Neural cell (in vitro differentiated cells): ENCODE data around the gene DTWD1.

ENCODE experiments used
- CTCF ChIP-seq: fragments of 450-650 bp; IDR thresholded peaks from 2 replicates; pipeline ENCODE4 v1.5.1; 2014; ENCODE audit warnings: antibody characterized with exemption, mild to moderate bottlenecking, moderate library complexity; ENCODE audit not compliant: poor library complexity, severe bottlenecking
- EZH2 ChIP-seq: fragments of 200-600, 300-800 bp; shearing (Covaris generic), sonication (generic); IDR thresholded peaks from 2 replicates; pipeline ENCODE4 v1.6.1; 2014; ENCODE audit warnings: antibody characterized with exemption, low read length, borderline replicate concordance, mild to moderate bottlenecking; ENCODE audit not compliant: insufficient read depth, poor library complexity, severe bottlenecking
- MXI1 ChIP-seq: fragments of 450-650 bp; conservative IDR thresholded peaks from 2 replicates; pipeline ENCODE4 v1.6.1; 2014; ENCODE audit warnings: antibody characterized with exemption, mild to moderate bottlenecking; ENCODE audit not compliant: poor library complexity, severe bottlenecking
- SMC3 ChIP-seq: fragments of 450-650 bp; conservative IDR thresholded peaks from 2 replicates; pipeline ENCODE4 v1.6.1; 2014; ENCODE audit warnings: antibody characterized with exemption, mild to moderate bottlenecking, moderate library complexity; ENCODE audit not compliant: poor library complexity

GRCh38 chr15:49693498-49693897 lies 72.7 kb downstream of the DTWD1 start:
- TF ChIP-seq CTCF (no peak), EZH2 (no peak), MXI1 (no peak), SMC3 (no peak)
